Neural cell (in vitro differentiated cells): ENCODE measurements around the gene RHOBTB3. TPM values are rescaled to one million over a fixed set of nuclear protein-coding genes. Genes with fewer than 3 reads are reported as not detected.
"Not testable (repeated sequence)": the region's sequence is repeated elsewhere in the genome, so short reads cannot be mapped to it uniquely, and the experiment has no call there.

Source experiments
- H2AFZ ChIP-seq: fragments of 200-600, 300-800 bp; sonication (generic), shearing (Covaris generic); 2 replicates; pipeline ENCODE4 v1.6.0; 2014; ENCODE audit warnings: low read depth, mild to moderate bottlenecking, antibody characterized with exemption, low read length, moderate library complexity
- H3F3A ChIP-seq: fragments of 200-600 bp; shearing (Covaris generic); 2 replicates; pipeline ENCODE4 v1.6.1; 2016; ENCODE audit warnings: mild to moderate bottlenecking, moderate library complexity, mixed read lengths, antibody characterized with exemption, low read length; ENCODE audit not compliant: insufficient read depth, poor library complexity, severe bottlenecking
- H3K27ac ChIP-seq: fragments of 200-600, 300-800 bp; sonication (generic), shearing (Covaris generic); 2 replicates; pipeline ENCODE4 v1.5.1; 2014; ENCODE audit warnings: mild to moderate bottlenecking, low read length, moderate library complexity
- H3K27me3 ChIP-seq: fragments of 300-800, 200-600 bp; sonication (generic), shearing (Covaris generic); 2 replicates; pipeline ENCODE4 v1.6.0; 2014; ENCODE audit warnings: mild to moderate bottlenecking, low read depth, low read length, moderate library complexity; ENCODE audit not compliant: insufficient read depth
- H3K36me3 ChIP-seq: fragments of 300-800, 200-600 bp; sonication (generic), shearing (Covaris generic); 2 replicates; pipeline ENCODE4 v1.5.1; 2014; ENCODE audit warnings: mild to moderate bottlenecking, antibody characterized with exemption, low read length, moderate library complexity; ENCODE audit not compliant: insufficient read depth
- H3K4me2 ChIP-seq: fragments of 300-800, 200-600 bp; sonication (generic), shearing (Covaris generic); 2 replicates; pipeline ENCODE4 v1.6.0; 2014; ENCODE audit warnings: mild to moderate bottlenecking, low read length
- H3K4me3 ChIP-seq: fragments of 300-800, 200-600 bp; sonication (generic), shearing (Covaris generic); 2 replicates; pipeline ENCODE4 v1.5.1; 2014; ENCODE audit warnings: mild to moderate bottlenecking, low read length, moderate library complexity
- H3K79me2 ChIP-seq: fragments of 200-600 bp; shearing (Covaris generic); replicated peaks from 2 replicates; pipeline ENCODE4 v1.6.0; 2014; ENCODE audit warnings: mild to moderate bottlenecking, low read length, moderate library complexity; ENCODE audit not compliant: insufficient read depth
- H3K9ac ChIP-seq: fragments of 300-800, 200-600 bp; sonication (generic), shearing (Covaris generic); 2 replicates; pipeline ENCODE4 v1.6.1; 2016; ENCODE audit warnings: mild to moderate bottlenecking, low read length, mixed read lengths
- H3K9me2 ChIP-seq: fragments of 200-600 bp; shearing (Covaris generic); 2 replicates; pipeline ENCODE4 v1.6.1; 2016; ENCODE audit warnings: mild to moderate bottlenecking, low read length, mixed read lengths; ENCODE audit not compliant: insufficient read depth
- H3K9me3 ChIP-seq: fragments of 200-600, 300-800 bp; sonication (generic), shearing (Covaris generic); 2 replicates; pipeline ENCODE4 v1.6.1; 2016; ENCODE audit warnings: mild to moderate bottlenecking, mixed run types, low read length, moderate library complexity, mixed read lengths
- H4K20me1 ChIP-seq: fragments of 200-600 bp; shearing (Covaris generic); 2 replicates; pipeline ENCODE4 v1.6.1; 2016; ENCODE audit warnings: mild to moderate bottlenecking, mixed run types; ENCODE audit not compliant: insufficient read depth
- EP300 ChIP-seq: fragments of 450-650 bp; conservative IDR thresholded peaks from 2 replicates; pipeline ENCODE4 v1.6.1; 2014; ENCODE audit warnings: antibody characterized with exemption, mild to moderate bottlenecking, moderate library complexity; ENCODE audit not compliant: poor library complexity, severe bottlenecking
- EZH2 ChIP-seq: fragments of 200-600, 300-800 bp; shearing (Covaris generic), sonication (generic); IDR thresholded peaks from 2 replicates; pipeline ENCODE4 v1.6.1; 2014; ENCODE audit warnings: antibody characterized with exemption, low read length, borderline replicate concordance, mild to moderate bottlenecking; ENCODE audit not compliant: insufficient read depth, poor library complexity, severe bottlenecking
- MXI1 ChIP-seq: fragments of 450-650 bp; conservative IDR thresholded peaks from 2 replicates; pipeline ENCODE4 v1.6.1; 2014; ENCODE audit warnings: antibody characterized with exemption, mild to moderate bottlenecking; ENCODE audit not compliant: poor library complexity, severe bottlenecking
- POLR2AphosphoS5 ChIP-seq: IDR thresholded peaks from 2 replicates; pipeline ENCODE4 v1.6.1; 2012
- RAD21 ChIP-seq: fragments of 450-650 bp; conservative IDR thresholded peaks from 2 replicates; pipeline ENCODE4 v1.6.1; 2014; ENCODE audit warnings: antibody characterized with exemption, mild to moderate bottlenecking, moderate library complexity
- REST ChIP-seq: IDR thresholded peaks from 2 replicates; pipeline ENCODE4 v1.6.1; 2012; ENCODE audit warnings: borderline replicate concordance
- SMC3 ChIP-seq: fragments of 450-650 bp; conservative IDR thresholded peaks from 2 replicates; pipeline ENCODE4 v1.6.1; 2014; ENCODE audit warnings: antibody characterized with exemption, mild to moderate bottlenecking, moderate library complexity; ENCODE audit not compliant: poor library complexity
- TAF1 ChIP-seq: IDR thresholded peaks from 2 replicates; pipeline ENCODE4 v1.6.1; 2012; ENCODE audit warnings: low read depth
- polyA plus RNA-seq: library from polyadenylated mRNA; depleted of rRNA; stranded (reverse); fragments of >200 nt; gene quantifications from 2 replicates; pipeline ENCODE4 v1.2.3, GENCODE V29; 2014
- TF ChIP-seq, protein P1 (sequence below): fragments of 450-650 bp; IDR thresholded peaks from 2 replicates; pipeline ENCODE4 v1.5.1; 2014; ENCODE audit warnings: antibody characterized with exemption, mild to moderate bottlenecking, moderate library complexity; ENCODE audit not compliant: poor library complexity, severe bottlenecking

Gene RHOBTB3
- polyA plus RNA-seq, 1 donor from 2014 or later = 99.4 TPM

GRCh38 chr5:95812074-95812471 is 80.9 kb downstream of the RHOBTB3 start:
- Histone ChIP-seq H3K9me2 (no peaks in the 10 kb centered on the region), H3K27ac (no peak overlapping the region), H3K9ac (no peak overlapping the region), H4K20me1 (no peaks in the 10 kb centered on the region), H3K4me2 (no peak overlapping the region), H2AFZ (no peak overlapping the region), H3K79me2 (no peaks in the 10 kb centered on the region), H3K27me3 (no peaks in the 10 kb centered on the region), H3F3A (no peaks in the 10 kb centered on the region), H3K4me3 (no peak overlapping the region), H3K36me3 (no peaks in the 10 kb centered on the region), H3K9me3 (no peaks in the 10 kb centered on the region)
- TF ChIP-seq POLR2AphosphoS5 (no peak), REST (no peak), RAD21 (no peak), SMC3 (no peak), TAF1 (no peak), EP300 (no peak), EZH2 (no peak), MXI1 (no peak)
- TF ChIP-seq, protein P1, sequence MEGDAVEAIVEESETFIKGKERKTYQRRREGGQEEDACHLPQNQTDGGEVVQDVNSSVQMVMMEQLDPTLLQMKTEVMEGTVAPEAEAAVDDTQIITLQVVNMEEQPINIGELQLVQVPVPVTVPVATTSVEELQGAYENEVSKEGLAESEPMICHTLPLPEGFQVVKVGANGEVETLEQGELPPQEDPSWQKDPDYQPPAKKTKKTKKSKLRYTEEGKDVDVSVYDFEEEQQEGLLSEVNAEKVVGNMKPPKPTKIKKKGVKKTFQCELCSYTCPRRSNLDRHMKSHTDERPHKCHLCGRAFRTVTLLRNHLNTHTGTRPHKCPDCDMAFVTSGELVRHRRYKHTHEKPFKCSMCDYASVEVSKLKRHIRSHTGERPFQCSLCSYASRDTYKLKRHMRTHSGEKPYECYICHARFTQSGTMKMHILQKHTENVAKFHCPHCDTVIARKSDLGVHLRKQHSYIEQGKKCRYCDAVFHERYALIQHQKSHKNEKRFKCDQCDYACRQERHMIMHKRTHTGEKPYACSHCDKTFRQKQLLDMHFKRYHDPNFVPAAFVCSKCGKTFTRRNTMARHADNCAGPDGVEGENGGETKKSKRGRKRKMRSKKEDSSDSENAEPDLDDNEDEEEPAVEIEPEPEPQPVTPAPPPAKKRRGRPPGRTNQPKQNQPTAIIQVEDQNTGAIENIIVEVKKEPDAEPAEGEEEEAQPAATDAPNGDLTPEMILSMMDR = no peak

- H3K27ac ChIP-seq, H3K36me3 ChIP-seq, H3K9ac ChIP-seq, H3K9me2 ChIP-seq, H3F3A ChIP-seq, H3K4me2 ChIP-seq, H3K9me3 ChIP-seq, H3K27me3 ChIP-seq, H3K79me2 ChIP-seq, H4K20me1 ChIP-seq, H3K4me3 ChIP-seq, H2AFZ ChIP-seq: not testable (repeated sequence)
Observed at GRCh38 chr5:95813035-95813434, 81.9 kb downstream of the RHOBTB3 start.

DNA sequence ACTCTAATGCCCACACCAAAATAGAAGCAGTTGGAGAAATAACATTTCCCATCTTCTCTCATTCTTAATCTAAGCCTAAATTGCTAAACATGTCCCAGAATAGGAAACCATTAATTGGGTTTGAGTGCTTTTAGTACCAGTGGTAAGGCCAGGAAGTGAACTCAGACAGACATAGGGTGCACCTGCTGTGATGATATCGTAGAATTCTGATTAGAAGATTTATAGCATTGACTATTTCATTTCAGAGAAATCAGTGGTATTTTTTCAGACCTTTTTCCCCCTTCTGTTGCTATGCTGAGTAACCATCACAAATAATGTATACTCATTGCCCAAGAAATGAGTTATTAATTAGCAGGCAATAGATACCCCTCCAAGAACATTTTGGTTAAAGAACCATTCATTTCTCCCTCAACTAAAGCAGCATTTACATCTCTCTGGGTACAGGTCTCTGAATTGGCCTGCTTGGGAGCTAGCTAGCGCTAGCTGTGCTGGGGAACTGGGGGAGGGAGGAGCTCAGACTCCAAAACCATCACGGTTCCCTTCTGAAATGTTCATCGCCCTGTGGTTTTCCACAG is 84.1 kb downstream of the RHOBTB3 start:
- Histone ChIP-seq H3K4me3 (no peak overlapping the region), H3K9ac (no peak overlapping the region), H3K27ac (no peak overlapping the region), H3K9me2 (no peaks in the 10 kb centered on the region), H4K20me1 (no peaks in the 10 kb centered on the region), H3K27me3 (no peaks in the 10 kb centered on the region), H3K36me3 (no peaks in the 10 kb centered on the region), H3K4me2 (no peak overlapping the region), H3F3A (no peaks in the 10 kb centered on the region), H3K79me2 (peaks cover 3% of the 10 kb centered on the region), H2AFZ (no peak overlapping the region), H3K9me3 (no peaks in the 10 kb centered on the region)
- TF ChIP-seq TAF1 (no peak), EZH2 (no peak), RAD21 (no peak), POLR2AphosphoS5 (no peak), EP300 (no peak), REST (no peak), SMC3 (no peak), MXI1 (no peak)
- TF ChIP-seq, protein P1 = no peak
